Testis (tissue), 2 donors: ENCODE data around the gene FBXO11.
"Not testable (repeated sequence)": the region's sequence is repeated elsewhere in the genome, so short reads cannot be mapped to it uniquely, and the experiment has no call there.

Experiments used
- CTCF ChIP-seq, 3 experiments: fragments of 450-650 bp in 2 of 3; fragments of 200-600 bp in 1 of 3; sonication (generic) in 1 of 3; IDR thresholded peaks; one replicate each; pipeline ENCODE4 v1.5.1; 2016 to 2019; ENCODE audit warnings: antibody characterized with exemption in 3 of 3, mild to moderate bottlenecking in 2 of 3, moderate library complexity in 1 of 3
- POLR2A ChIP-seq: fragments of 450-650 bp; IDR thresholded peaks from one replicate; pipeline ENCODE4 v1.6.1; 2017; ENCODE audit warnings: antibody characterized with exemption, mild to moderate bottlenecking, moderate library complexity

GRCh38 chr2:47910662-47911061 lies 4.4 kb upstream of the FBXO11 start:
- TF ChIP-seq CTCF (IDR thresholded peaks at IDR 0.05); POLR2A: not testable (repeated sequence)
